ENCODE measurements around the gene CDYL2. TPM values are rescaled to one million over a fixed set of nuclear protein-coding genes. Genes with fewer than 3 reads are reported as not detected.

The CDYL2 gene
- total RNA-seq = 17.0 and 19.9 TPM in 2 replicates
- long read RNA-seq, partial matches to known transcripts = 0 of 4 reads
- long read RNA-seq, other reads (novel, unspliced or antisense) = 4 of 4 reads

GRCh38 chr16:80804526-80805383, at the start of gene CDYL2:
TSS of gene CDYL2 (minus strand) at chr16:80804598. CDS start at chr16:80804173, 425 bp downstream.
- Mint-ChIP-seq H3K27ac (peak within 1 kb of the TSS; percentile 91), H3K4me3 (ENCODE audit: low read depth) (peak within 1 kb of the TSS; percentile 95), H3K9me3 (ENCODE audit: low read depth) (peaks cover 8% of the 10 kb centered on the region), H3K4me1 (ENCODE audit: low read depth) (no peaks in the 10 kb centered on the region), H3K27me3 (peaks cover 32% of the 10 kb centered on the region), H3K36me3 (ENCODE audit: insufficient read depth) (peaks cover 2% of the 10 kb centered on the region)
- no peak for TF ChIP-seq CTCF (IDR thresholded peaks at IDR 0.05; ENCODE audit: unreplicated experiment)
- peak; percentile 42 for DNase-seq (ENCODE audit: low spot score, unreplicated experiment)

- Mint-ChIP-seq H3K27ac (no peak overlapping the region), H3K27me3 (peaks cover 4% of the 10 kb centered on the region), H3K9me3 (ENCODE audit: low read depth) (no peaks in the 10 kb centered on the region), H3K36me3 (ENCODE audit: insufficient read depth) (no peaks in the 10 kb centered on the region), H3K4me3 (ENCODE audit: low read depth) (no peak overlapping the region), H3K4me1 (ENCODE audit: low read depth) (no peaks in the 10 kb centered on the region)
- peak; percentile 51 for TF ChIP-seq CTCF (IDR thresholded peaks at IDR 0.05; ENCODE audit: unreplicated experiment)
- DNase-seq (ENCODE audit: low spot score, unreplicated experiment) = no peak
Measured at GRCh38 chr16:80852261-80852872, 48.0 kb upstream of the CDYL2 start.

- DNase-seq (ENCODE audit: low spot score, unreplicated experiment) = no peak
- peaks cover 4% of the 10 kb centered on the region for H3K27me3 Mint-ChIP-seq
- peaks cover 2% of the 10 kb centered on the region for H3K4me1 Mint-ChIP-seq (ENCODE audit: low read depth)
- no peaks in the 10 kb centered on the region for H3K36me3 Mint-ChIP-seq (ENCODE audit: insufficient read depth)
- TF ChIP-seq CTCF (IDR thresholded peaks at IDR 0.05; ENCODE audit: unreplicated experiment) = no peak
- H3K4me3 Mint-ChIP-seq (ENCODE audit: low read depth) = no peak overlapping the region
- H3K27ac Mint-ChIP-seq = no peak overlapping the region
- H3K9me3 Mint-ChIP-seq (ENCODE audit: low read depth) = no peaks in the 10 kb centered on the region
Measured at GRCh38 chr16:80851831-80852230, 47.4 kb upstream of the CDYL2 start.

GRCh38 chr16:80850757-80851156, 46.4 kb upstream of the CDYL2 start:
- no peak for DNase-seq (ENCODE audit: low spot score, unreplicated experiment)
- no peaks in the 10 kb centered on the region for H3K9me3 Mint-ChIP-seq (ENCODE audit: low read depth)
- peaks cover 11% of the 10 kb centered on the region for H3K4me1 Mint-ChIP-seq (ENCODE audit: low read depth)
- H3K27me3 Mint-ChIP-seq = peaks cover 4% of the 10 kb centered on the region
- no peak overlapping the region for H3K27ac Mint-ChIP-seq
- H3K36me3 Mint-ChIP-seq (ENCODE audit: insufficient read depth) = no peaks in the 10 kb centered on the region
- no peak for TF ChIP-seq CTCF (IDR thresholded peaks at IDR 0.05; ENCODE audit: unreplicated experiment)
- no peak overlapping the region for H3K4me3 Mint-ChIP-seq (ENCODE audit: low read depth)

GRCh38 chr16:80848862-80849261, 44.5 kb upstream of the CDYL2 start:
- DNase-seq (ENCODE audit: low spot score, unreplicated experiment) = no peak
- H3K27ac Mint-ChIP-seq = no peak overlapping the region
- H3K4me3 Mint-ChIP-seq (ENCODE audit: low read depth) = no peak overlapping the region
- no peaks in the 10 kb centered on the region for H3K36me3 Mint-ChIP-seq (ENCODE audit: insufficient read depth)
- TF ChIP-seq CTCF (IDR thresholded peaks at IDR 0.05; ENCODE audit: unreplicated experiment) = no peak
- peaks cover 4% of the 10 kb centered on the region for H3K27me3 Mint-ChIP-seq
- peaks cover 6% of the 10 kb centered on the region for H3K9me3 Mint-ChIP-seq (ENCODE audit: low read depth)
- H3K4me1 Mint-ChIP-seq (ENCODE audit: low read depth) = peaks cover 12% of the 10 kb centered on the region
